ENCODE measurements around the gene BCL7A. TPM values are rescaled to one million over a fixed set of nuclear protein-coding genes. Genes with fewer than 3 reads are reported as not detected.
A peak's percentile ranks its signal among the peaks of the same experiment; 100 is the strongest.
"Not testable (repeated sequence)": the region's sequence is repeated elsewhere in the genome, so short reads cannot be mapped to it uniquely, and the experiment has no call there.

BCL7A gene
- total RNA-seq, 1 experiment from 2014 or later, result 10.6 TPM

DNA sequence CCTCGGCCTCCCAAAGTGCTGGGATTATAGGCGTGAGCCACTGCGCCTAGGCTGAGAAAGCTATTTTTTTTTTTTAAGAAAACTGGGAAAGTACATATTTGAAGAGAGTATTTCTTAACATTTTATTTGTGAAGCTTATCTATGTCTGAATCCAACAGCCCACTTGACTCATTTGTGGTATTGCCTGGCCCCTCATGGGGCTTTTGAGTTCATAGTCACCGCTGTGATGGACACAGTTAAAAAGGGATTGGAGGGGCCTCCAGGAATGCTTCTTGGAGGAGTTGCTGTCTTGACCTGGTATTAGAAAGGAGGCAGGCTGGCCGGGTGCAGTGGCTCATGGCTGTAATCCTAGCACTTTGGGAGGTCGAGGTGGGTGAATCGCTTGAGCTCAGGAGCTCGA, 26.5 kb downstream of the BCL7A start:
- no peaks in the 10 kb centered on the region for H3K27me3 ChIP-seq (ENCODE audit: control insufficient read depth, insufficient read depth, low read length)
- no peak for DNase-seq
- H3K4me3 ChIP-seq (ENCODE audit: insufficient read depth, low read depth, low read length), result no peak overlapping the region
- peaks cover 1% of the 10 kb centered on the region for H3K36me3 ChIP-seq (replicated peaks; ENCODE audit: control insufficient read depth, insufficient read depth, low read length)

DNA sequence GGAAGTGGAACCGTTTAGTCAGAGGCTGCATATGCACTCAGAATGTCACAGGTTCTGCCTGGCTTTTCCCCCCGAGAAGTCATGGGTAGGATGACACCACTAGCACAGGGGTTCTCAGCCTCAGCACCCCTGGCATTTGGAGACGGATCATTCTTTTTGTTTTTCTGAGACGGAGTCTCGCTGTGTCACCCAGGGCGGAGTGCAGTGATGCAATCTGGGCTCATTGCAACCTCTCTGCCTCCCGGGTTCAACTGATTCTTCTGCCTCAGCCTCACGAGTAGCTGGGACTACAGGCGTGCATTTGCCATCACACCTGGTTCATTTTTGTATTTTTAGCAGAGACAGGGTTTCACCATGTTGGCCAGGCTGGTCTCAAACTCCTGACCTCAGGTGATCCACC, 28.1 kb downstream of the BCL7A start:
- no peak for DNase-seq
- Histone ChIP-seq H3K27me3 (ENCODE audit: control insufficient read depth, insufficient read depth, low read length) (no peaks in the 10 kb centered on the region), H3K4me3 (ENCODE audit: insufficient read depth, low read depth, low read length) (no peak overlapping the region), H3K36me3 (replicated peaks; ENCODE audit: control insufficient read depth, insufficient read depth, low read length) (peaks cover 2% of the 10 kb centered on the region)

DNA sequence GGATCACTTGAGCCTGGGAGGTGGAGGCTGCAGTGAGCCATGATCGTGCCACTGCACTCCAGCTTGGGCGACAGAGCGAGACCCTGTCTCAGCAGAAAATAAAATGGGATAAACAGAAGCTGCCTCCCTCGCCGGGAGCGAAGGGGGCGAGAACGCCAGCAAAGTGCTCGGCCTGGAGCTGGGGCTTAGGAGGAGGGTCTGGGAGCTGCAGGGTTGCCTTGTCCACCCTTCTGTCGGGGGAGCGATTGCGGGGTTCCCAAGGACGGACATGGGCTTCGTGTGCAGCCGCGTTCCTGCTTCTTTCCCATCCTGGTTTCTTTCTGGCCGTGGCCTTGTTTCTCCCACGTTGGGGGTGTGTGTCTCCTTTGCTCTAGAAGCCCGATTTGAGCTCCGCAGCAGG, 29.0 kb downstream of the BCL7A start:
- DNase-seq, result no peak

DNA sequence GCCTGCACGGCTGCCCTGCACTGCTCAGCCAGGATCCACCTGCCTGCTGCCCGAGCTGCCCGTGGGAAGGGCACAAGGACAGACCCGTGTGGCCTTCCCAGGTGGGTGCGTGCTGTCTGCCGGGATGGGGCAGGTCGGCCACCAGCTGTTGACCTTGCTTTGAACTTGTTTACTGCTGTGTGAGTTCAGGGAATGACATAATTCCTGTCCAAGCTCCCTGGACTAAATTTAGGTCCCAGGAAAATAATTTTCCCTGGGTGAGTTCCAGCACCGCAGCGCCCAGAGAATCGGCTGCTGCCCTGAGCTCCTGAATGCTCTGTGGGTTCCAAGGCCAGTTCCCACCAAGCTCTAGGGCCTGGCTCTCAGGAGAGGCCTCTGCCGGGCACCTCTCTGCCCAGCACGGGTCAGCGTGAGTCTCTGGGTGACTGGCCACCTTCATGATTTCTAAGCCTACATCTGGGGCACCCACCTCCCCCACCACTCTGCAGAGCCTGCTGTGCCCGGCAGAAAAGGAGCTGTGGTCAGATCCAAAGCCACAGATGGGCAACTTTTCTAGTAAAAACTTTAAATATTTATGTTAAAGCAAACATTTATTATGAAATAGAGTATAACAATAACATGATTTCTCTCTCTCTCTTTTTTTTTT, 29.7 kb downstream of the BCL7A start:
- Histone ChIP-seq H3K27me3 (ENCODE audit: control insufficient read depth, insufficient read depth, low read length) (no peaks in the 10 kb centered on the region), H3K4me3 (ENCODE audit: insufficient read depth, low read depth, low read length) (no peak overlapping the region), H3K36me3 (replicated peaks; ENCODE audit: control insufficient read depth, insufficient read depth, low read length) (peaks cover 7% of the 10 kb centered on the region)
- DNase-seq, result no peak

More for the DNA sequence above, 29.0 kb downstream of the BCL7A start:
- no peaks in the 10 kb centered on the region for H3K27me3 ChIP-seq (ENCODE audit: control insufficient read depth, insufficient read depth, low read length)
- peaks cover 7% of the 10 kb centered on the region for H3K36me3 ChIP-seq (replicated peaks; ENCODE audit: control insufficient read depth, insufficient read depth, low read length)
- H3K4me3 ChIP-seq (ENCODE audit: insufficient read depth, low read depth, low read length), result no peak overlapping the region

DNA sequence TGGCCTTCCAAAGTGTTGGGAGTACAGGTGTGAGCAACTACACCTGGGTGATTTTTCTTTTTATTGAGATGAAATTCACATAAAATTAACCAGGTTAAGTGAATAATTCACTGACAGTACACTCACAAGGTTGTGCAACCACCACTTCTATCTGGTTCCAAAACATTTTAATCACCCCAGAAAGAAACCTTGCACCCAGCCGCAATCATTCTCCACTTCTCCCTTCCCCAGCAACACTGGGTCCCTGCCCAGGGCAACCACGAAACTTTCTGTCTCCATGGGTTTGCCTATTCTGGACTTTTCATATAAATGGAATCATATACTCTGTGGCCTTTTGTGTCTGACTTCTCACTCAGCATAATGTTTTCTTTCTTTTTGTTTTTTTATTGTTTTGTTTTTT, 30.6 kb downstream of the BCL7A start:
- Histone ChIP-seq H3K4me3 (ENCODE audit: insufficient read depth, low read depth, low read length) (no peak overlapping the region), H3K27me3 (ENCODE audit: control insufficient read depth, insufficient read depth, low read length) (no peaks in the 10 kb centered on the region), H3K36me3 (replicated peaks; ENCODE audit: control insufficient read depth, insufficient read depth, low read length) (peaks cover 10% of the 10 kb centered on the region)
- DNase-seq, result no peak

DNA sequence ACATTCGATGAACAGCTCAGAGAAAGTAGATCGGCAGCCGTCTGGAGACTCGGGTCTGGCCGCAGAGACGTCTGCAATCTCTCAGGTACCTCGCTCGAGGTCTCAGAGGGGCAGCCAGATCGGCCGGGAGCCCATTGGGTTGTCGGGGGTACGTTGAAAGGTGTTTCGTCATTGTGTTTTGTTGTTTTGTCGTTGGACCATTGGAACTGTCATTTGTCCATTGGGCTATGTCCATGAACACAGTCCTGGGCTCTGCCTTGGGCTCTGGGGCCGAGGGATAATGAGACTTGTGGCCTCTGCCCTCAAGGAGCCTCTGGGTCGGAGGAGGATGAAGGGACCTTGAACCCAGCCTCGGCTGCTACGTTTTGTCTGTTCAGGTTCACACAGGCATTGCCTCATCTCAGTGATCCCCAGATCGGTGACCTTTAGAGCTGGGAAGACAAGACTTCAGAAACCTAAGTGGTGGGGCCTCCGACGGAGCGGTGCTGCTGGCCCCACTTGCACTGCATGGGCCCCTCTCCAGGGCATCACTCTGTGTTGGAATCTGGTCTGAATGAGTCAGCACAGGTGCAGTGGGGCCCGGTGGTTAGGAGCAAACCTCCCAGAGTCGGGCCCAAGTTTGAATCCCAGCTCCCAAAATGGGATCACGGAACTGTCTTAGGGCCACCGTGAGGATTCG, 33.3 kb downstream of the BCL7A start:
- Histone ChIP-seq H3K36me3 (replicated peaks; ENCODE audit: control insufficient read depth, insufficient read depth, low read length) (peaks cover 13% of the 10 kb centered on the region), H3K27me3 (ENCODE audit: control insufficient read depth, insufficient read depth, low read length) (no peaks in the 10 kb centered on the region), H3K4me3 (ENCODE audit: insufficient read depth, low read depth, low read length) (no peak overlapping the region)

DNA sequence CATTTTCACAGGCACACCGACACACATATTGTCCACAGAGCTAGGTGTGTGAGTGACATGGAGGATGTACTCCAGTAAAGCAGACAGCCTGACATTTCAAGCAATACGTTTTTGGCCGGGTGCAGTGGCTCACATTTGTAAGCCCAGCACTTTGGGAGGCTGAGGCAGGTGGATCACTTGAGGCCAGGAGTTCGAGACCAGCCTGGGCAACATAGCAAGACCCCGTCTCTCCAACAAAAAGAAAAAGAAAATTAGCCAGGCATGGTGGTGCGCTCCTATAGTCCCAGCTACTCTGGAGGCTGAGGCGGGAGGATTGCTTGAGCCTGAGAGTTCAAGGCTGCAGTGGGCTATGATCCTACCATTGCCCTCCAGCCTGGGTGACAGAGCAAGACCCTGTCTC, 34.7 kb downstream of the BCL7A start:
- H3K27me3 ChIP-seq (ENCODE audit: control insufficient read depth, insufficient read depth, low read length); H3K4me3 ChIP-seq (ENCODE audit: insufficient read depth, low read depth, low read length); DNase-seq: not testable (repeated sequence)
- peaks cover 11% of the 10 kb centered on the region for H3K36me3 ChIP-seq (replicated peaks; ENCODE audit: control insufficient read depth, insufficient read depth, low read length)

More for the DNA sequence above, 33.3 kb downstream of the BCL7A start:
- DNase-seq, result no peak

DNA sequence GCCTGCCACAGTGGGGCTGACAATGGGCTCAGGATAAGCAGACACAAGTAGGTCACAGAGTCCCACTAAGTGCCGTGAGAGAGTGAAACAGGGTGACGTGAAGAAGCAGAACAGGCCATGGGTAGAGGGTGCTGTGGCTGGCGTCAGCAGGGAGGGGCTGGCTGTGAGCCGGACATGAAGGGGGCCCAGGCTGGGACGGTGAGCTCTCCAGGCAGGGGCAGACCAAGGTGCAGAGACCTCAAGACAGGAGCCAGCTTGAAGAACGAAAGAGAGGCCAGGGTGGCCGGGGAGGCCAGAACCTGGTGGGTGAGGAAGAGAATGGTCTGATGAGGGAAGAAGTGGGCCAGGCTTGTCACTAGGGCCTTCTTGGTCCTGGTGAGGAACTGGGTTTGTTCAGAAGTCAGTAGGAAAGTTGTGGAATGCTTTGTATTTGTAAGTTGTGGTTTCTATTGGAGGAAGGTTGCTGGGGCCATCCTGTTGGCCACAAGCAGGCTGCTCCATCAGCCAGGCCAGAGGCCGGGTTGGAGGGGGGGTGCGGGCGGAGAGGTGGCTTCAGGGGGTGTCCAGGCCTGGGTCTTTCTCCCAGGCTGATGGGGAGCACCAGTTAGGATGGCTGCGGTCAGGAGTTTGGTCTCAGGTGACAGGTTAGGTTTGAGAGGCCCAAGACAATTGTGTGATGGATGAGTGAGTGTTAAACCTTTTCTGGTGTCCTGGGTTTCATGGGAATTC, 35.5 kb downstream of the BCL7A start:
- peak; percentile 13 for DNase-seq
- Histone ChIP-seq H3K27me3 (ENCODE audit: control insufficient read depth, insufficient read depth, low read length) (no peaks in the 10 kb centered on the region), H3K4me3 (ENCODE audit: insufficient read depth, low read depth, low read length) (no peak overlapping the region), H3K36me3 (replicated peaks; ENCODE audit: control insufficient read depth, insufficient read depth, low read length) (peaks cover 11% of the 10 kb centered on the region)

DNA sequence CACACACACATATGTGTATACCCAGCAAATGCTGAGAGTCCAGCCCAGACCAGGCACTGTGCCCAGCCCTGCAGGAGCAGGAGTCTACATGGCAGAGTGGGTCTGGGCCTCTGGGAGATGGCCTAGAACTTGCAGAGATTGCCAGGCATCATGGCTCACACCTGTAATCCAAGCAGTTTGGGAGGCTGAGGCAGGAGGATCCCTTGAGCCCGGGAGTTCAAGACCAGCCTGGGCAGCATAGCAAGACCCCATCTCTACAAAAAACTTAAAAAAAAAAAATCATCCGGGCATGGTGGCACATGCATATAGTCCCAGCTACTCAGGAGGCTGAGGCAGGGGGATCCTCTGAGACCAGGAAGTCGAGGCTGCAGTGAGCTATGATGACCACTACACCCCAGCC, 36.1 kb downstream of the BCL7A start:
- Histone ChIP-seq H3K36me3 (replicated peaks; ENCODE audit: control insufficient read depth, insufficient read depth, low read length) (peaks cover 11% of the 10 kb centered on the region), H3K27me3 (ENCODE audit: control insufficient read depth, insufficient read depth, low read length) (no peaks in the 10 kb centered on the region), H3K4me3 (ENCODE audit: insufficient read depth, low read depth, low read length) (no peak overlapping the region)
- DNase-seq, result no peak

DNA sequence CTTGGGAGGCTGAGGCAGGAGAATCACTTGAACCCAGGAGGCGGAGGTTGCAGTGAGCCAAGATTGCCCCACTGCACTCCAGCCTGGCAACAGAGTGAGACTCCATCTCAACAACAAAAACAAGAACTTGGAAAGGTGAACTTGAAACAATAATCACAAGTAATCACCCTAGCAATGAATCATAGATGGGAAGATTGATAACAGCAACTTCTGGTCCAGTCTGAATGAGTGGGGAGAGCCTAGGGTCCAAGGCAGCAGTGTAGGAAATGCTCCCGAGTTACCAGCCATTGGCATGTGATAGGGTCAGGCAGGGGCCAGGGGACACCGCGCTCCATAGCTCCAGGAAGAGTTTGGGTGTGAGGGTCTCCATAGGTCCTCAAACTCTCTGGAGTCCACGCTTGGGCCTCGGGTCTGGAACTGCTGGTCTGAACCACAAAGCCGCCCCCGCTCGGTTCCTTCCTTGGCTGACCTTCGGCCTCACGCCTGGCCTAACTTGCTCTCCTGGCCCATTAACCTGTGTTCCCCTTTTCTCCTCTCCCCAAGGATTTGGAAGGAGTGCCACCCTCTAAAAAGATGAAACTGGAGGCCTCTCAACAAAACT, 37.0 kb downstream of the BCL7A start:
- Histone ChIP-seq H3K36me3 (replicated peaks; ENCODE audit: control insufficient read depth, insufficient read depth, low read length) (peaks cover 11% of the 10 kb centered on the region), H3K4me3 (ENCODE audit: insufficient read depth, low read depth, low read length) (no peak overlapping the region), H3K27me3 (ENCODE audit: control insufficient read depth, insufficient read depth, low read length) (no peaks in the 10 kb centered on the region)
- peak; percentile 20 for DNase-seq

DNA sequence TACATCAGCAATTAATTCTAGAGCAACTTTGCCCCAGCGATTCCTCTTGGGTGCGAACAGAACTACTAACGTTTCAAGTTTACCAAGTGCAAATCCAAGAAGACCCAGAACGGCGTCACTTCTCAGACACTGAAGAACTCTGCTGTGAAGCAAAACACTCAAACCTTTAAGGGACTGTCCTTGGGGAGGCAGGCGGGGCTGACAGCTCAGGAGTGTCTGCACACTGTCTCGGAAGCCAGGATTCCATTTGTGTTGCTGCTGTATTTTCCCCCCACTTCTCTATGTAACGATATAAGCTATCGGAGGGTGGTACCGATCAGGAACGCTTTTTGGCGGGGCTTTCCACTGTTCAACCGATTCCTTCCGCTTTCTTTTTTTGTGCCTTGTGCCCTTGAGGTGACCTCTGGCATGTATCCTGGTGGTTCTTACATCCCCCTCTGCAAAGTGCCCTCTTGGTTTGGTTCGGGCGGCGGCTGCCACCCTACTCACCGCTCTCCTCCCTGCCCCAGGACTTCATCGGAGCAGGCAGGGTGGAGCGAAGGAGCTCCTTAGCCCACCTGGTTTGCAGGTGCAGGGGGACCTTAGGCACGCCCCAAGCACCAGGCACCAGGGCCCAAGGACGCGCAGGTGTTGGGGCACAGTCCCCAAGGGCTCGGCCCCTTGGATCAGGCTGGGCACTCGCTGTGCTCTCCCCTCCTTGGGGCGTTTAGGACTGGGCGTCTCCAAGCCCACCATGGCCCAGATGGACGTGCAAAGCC, 37.7 kb downstream of the BCL7A start:
- DNase-seq, result peak; percentile 27
- Histone ChIP-seq H3K27me3 (ENCODE audit: control insufficient read depth, insufficient read depth, low read length) (no peaks in the 10 kb centered on the region), H3K4me3 (ENCODE audit: insufficient read depth, low read depth, low read length) (no peak overlapping the region), H3K36me3 (replicated peaks; ENCODE audit: control insufficient read depth, insufficient read depth, low read length) (peaks cover 11% of the 10 kb centered on the region)

DNA sequence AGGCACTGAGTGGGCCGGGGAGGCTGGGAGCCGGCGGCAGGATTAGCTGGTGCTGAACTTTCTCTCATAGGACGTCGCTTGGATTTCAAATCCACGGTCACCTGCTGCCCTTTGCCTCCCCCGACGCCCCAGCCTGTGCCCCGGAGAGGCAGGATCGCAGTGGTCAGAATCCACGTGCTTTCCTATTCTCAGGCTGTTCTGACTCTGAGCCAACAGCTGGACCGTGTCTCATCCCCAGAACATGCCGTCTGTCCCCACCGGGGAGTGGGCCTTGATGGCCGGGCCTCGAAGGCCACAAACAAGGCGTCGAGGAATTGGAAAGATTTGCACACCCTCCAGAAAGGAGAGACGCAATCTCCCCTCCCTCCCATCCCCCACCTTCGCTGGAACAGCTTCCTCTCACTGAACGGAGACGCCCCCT, 38.4 kb downstream of the BCL7A start:
- peaks cover 8% of the 10 kb centered on the region for H3K36me3 ChIP-seq (replicated peaks; ENCODE audit: control insufficient read depth, insufficient read depth, low read length)
- peak; percentile 27 for DNase-seq
- H3K4me3 ChIP-seq (ENCODE audit: insufficient read depth, low read depth, low read length), result no peak overlapping the region
- no peaks in the 10 kb centered on the region for H3K27me3 ChIP-seq (ENCODE audit: control insufficient read depth, insufficient read depth, low read length)

DNA sequence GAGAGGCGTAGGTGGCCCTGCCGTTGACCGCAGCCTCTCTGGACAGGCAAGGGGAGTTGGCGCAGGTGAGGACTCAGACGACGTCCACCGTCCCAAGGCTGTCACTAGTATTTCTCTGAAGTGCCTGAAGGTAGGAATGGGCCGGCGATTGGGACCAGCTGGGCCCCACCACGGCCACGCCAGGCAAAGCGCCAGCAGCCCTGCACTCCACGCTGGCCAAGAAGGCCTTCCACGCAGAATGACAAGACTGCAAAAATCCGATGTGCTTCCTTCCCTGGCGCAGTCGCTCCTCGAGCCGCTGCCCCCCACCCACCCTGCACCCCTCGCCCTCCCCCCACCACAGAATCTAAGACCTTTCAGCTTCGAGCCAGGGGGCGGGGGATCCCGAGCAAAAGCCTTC, 39.6 kb downstream of the BCL7A start:
- Histone ChIP-seq H3K36me3 (replicated peaks; ENCODE audit: control insufficient read depth, insufficient read depth, low read length) (peaks cover 6% of the 10 kb centered on the region), H3K4me3 (ENCODE audit: insufficient read depth, low read depth, low read length) (no peak overlapping the region), H3K27me3 (ENCODE audit: control insufficient read depth, insufficient read depth, low read length) (no peaks in the 10 kb centered on the region)
- peak; percentile 17 for DNase-seq

Measured in H7 (cell line).